ENCODE results near the gene TNNC2. TPM values are rescaled to one million over a fixed set of nuclear protein-coding genes. Genes with fewer than 3 reads are reported as not detected.

Gene TNNC2
- total and polyA plus RNA-seq, 2 of the 13 experiments (the other 11 are each of a cell fraction or from before 2014, with no cell fraction given): 1.8 to 4.7 TPM

GRCh38 chr20:45857114-45857881 is 30.2 kb upstream of the TNNC2 start, which contains the start of the genes ACOT8 and ZSWIM3 (continued):
- peak; percentile 60; the same call in 1 of the 2 replicates for TF ChIP-seq ZNF747 (CRISPR knock-in tag; IDR thresholded peaks at IDR 0.05; ENCODE audit: borderline replicate concordance)
- TF ChIP-seq AHDC1 (CRISPR knock-in tag; IDR thresholded peaks at IDR 0.05; ENCODE audit: borderline replicate concordance): no peak
- peak; percentile 87; the same call in 1 of the 2 replicates for TF ChIP-seq HOXA5 (CRISPR knock-in tag; IDR thresholded peaks at IDR 0.05)
- peak; percentile 77 for TF ChIP-seq FOXK2 (IDR thresholded peaks at IDR 0.05)
- TF ChIP-seq ZNF512 (CRISPR knock-in tag; IDR thresholded peaks at IDR 0.05): no peak
- TF ChIP-seq ZNF235 (CRISPR knock-in tag; IDR thresholded peaks at IDR 0.05; ENCODE audit: borderline replicate concordance): peak; percentile 82
- TF ChIP-seq ZBTB21 (CRISPR knock-in tag; IDR thresholded peaks at IDR 0.05): peak; percentile 37; the same call in 1 of the 2 replicates
- TF ChIP-seq ZNF552 (CRISPR knock-in tag; IDR thresholded peaks at IDR 0.05; ENCODE audit: borderline replicate concordance): no peak
- TF ChIP-seq SETDB1 (CRISPR knock-in tag; IDR thresholded peaks at IDR 0.05; ENCODE audit: borderline replicate concordance): no peak
- peak; percentile 82; the same call in 1 of the 2 replicates for TF ChIP-seq ZSCAN25 (CRISPR knock-in tag; IDR thresholded peaks at IDR 0.05)
- TF ChIP-seq ZFP82 (CRISPR knock-in tag; IDR thresholded peaks at IDR 0.05; ENCODE audit: borderline replicate concordance): no peak
- TF ChIP-seq, protein P1, sequence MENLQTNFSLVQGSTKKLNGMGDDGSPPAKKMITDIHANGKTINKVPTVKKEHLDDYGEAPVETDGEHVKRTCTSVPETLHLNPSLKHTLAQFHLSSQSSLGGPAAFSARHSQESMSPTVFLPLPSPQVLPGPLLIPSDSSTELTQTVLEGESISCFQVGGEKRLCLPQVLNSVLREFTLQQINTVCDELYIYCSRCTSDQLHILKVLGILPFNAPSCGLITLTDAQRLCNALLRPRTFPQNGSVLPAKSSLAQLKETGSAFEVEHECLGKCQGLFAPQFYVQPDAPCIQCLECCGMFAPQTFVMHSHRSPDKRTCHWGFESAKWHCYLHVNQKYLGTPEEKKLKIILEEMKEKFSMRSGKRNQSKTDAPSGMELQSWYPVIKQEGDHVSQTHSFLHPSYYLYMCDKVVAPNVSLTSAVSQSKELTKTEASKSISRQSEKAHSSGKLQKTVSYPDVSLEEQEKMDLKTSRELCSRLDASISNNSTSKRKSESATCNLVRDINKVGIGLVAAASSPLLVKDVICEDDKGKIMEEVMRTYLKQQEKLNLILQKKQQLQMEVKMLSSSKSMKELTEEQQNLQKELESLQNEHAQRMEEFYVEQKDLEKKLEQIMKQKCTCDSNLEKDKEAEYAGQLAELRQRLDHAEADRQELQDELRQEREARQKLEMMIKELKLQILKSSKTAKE (CRISPR knock-in tag; IDR thresholded peaks at IDR 0.05; ENCODE audit: borderline replicate concordance): no peak
- no peak for TF ChIP-seq NONO (IDR thresholded peaks at IDR 0.05)
- no peak for TF ChIP-seq NONO (CRISPR knock-in tag; conservative IDR thresholded peaks at IDR 0.05)
- no peak; the same call in 1 of the 2 replicates for TF ChIP-seq ZNF816 (CRISPR knock-in tag; IDR thresholded peaks at IDR 0.05; ENCODE audit: borderline replicate concordance)
- TF ChIP-seq ZNF652 (CRISPR knock-in tag; IDR thresholded peaks at IDR 0.05; ENCODE audit: borderline replicate concordance, low read depth): no peak; the same call in 1 of the 2 replicates
- TF ChIP-seq ETV5 (CRISPR knock-in tag; IDR thresholded peaks at IDR 0.05; ENCODE audit: borderline replicate concordance): peak; percentile 94
- peak; percentile 97 for TF ChIP-seq ZFX (CRISPR knock-in tag; IDR thresholded peaks at IDR 0.05; ENCODE audit: low read depth)
- peak; percentile 43; the same call in 1 of the 2 replicates for TF ChIP-seq TBX3 (IDR thresholded peaks at IDR 0.05; ENCODE audit: borderline replicate concordance)
